NCI-H524 (cell line): Measurements from ENCODE around the gene CAMK2B.

Experiments used
- DNase-seq, 2 experiments: peaks; one replicate each; lab custom pipeline; 2025; lab: John Stamatoyannopoulos, UW

The CAMK2B gene

DNA sequence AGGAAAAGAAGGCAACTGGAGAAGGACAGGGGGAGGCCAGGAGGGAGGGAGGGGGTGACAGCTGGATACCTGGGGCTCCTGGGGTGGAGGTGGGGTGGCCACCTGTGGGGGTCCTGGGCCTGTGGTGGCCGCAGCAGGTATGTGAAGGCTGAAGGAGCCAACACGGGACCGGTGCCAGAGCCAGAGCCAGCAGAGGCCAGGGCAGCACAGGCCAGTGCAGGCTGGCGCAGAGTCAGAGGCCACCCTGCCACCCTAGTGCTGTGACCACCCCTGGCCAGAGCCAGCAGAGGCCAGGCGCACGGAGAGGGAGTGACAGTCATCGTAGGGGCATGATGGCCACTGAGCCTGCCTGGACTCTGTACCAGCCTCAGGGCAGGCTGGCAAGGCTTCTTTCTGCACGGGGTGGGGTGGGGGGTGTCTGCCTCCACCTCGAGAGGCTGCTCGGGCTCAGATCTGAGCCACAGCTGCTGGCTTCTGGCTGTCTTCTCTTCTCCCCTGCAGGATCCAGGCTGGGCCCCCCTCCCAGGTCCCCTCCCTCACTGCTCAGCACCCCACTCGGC lies 95.8 kb downstream of the CAMK2B start:
- no peak for DNase-seq

DNA sequence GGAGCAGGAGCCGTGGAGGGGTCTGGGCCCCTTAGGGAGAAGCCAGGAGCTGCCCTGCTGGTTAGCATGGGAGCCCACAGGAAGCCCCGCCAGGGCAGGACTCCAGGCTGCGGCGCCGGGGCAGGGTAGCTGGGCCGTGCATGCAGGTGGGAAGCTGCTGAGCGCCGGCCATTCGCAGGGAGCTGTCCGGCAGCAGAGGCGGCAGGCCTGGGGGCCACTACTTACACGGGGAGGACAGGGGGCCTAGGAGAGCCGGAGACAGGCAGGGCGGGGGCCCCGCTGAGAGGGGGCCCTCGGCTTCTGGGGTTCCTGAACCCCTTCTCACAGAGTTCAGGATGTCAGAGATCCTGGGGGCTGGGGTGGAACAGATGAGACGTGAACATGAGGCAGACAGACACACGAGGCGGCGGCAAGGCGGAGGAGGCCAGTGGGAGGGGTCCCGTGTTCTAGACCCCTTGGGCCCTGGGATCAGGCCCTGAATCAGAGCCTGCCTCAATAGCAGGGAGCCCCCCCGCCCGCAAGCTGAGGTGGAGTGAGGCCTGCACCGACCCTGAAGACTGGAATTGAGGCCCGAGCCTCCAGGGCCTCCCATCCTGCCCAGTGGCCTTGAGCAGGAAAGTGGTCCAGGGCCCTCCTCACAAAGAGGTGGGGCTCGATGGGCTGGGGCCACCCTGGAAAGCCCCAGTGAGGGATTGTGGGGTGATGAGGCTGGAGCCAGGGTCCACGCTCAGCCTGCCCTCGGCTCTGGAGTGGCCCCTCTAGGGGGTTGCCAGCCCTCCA lies 96.6 kb downstream of the CAMK2B start:
- no peak for DNase-seq

DNA sequence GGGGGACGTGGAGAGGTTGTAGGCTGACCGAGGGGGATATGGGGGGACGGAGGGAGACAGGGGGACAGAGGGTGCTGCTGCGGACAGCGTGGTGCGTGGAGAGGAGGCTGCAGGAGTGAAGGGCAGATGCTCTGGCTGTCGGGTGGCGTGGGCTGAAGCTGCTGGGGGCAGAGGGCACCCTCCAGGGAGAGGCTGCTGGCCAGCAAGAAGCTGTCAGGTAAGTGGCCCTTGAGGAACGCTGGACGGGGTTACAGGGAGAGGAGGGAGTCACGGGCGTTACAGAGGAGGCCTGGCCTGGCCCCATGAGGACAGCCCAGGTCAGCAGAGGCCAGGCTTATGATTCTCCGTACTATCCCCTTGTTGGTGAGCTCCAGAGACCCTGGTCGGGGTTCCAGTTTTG lies 97.5 kb downstream of the CAMK2B start:
- DNase-seq = no peak

DNA sequence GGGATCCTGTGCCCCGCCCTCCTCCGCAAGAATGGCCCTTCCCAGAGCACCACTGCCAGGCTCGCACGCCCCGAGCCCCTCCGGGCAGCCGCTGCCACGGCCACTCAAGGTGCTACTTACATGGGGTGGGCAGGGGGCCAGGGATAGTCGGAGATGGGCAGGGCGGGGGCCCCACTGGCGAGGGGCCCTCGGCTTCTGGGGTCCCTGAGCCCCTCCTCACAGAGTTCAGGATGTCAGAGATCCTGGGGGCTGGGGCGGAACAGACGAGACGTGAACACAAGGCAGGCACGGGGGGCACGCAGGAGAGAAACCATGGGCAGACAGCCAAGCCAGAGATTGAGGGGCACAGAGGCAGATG lies 99.0 kb downstream of the CAMK2B start:
- no peak for DNase-seq

DNA sequence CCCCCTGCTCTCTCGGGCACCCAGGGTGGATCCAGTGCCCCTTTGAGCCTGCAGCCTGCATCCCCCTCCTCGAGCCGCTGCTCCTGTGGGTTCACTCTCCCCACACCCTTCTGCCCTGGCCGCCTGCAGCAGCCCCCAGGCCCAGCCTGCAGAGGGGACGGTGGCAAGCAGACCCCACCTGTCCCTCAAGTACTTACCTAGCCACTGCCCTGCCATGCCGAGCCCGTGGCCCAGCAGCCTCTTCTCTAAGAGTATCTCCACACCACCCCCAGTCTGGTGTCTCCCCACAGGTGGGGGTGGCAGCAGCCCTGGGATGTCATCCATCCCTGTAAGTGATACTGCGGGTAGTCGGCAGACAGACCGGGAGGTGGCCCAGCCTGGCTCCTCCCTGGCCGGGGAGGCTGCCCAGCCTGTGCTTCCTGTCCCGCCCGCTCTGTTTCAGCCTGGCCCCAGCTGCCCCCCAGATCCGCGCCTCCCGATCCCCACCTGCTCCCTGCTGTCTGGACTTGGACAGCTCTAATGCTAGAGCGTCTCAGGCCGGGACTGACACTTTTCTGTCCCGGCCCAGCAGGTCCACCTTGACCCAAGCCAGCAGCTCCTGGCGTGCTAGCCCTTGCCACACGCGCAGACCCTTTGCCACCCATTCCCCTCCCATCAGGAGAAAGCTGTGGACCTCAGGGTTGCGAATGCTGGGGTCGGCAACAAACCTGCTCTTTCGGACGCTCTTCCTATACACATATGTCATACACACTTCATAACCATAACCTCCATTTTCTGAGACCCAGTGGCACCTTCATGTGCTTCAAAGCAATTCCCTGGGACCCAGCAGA lies 99.6 kb downstream of the CAMK2B start:
- no peak for DNase-seq

DNA sequence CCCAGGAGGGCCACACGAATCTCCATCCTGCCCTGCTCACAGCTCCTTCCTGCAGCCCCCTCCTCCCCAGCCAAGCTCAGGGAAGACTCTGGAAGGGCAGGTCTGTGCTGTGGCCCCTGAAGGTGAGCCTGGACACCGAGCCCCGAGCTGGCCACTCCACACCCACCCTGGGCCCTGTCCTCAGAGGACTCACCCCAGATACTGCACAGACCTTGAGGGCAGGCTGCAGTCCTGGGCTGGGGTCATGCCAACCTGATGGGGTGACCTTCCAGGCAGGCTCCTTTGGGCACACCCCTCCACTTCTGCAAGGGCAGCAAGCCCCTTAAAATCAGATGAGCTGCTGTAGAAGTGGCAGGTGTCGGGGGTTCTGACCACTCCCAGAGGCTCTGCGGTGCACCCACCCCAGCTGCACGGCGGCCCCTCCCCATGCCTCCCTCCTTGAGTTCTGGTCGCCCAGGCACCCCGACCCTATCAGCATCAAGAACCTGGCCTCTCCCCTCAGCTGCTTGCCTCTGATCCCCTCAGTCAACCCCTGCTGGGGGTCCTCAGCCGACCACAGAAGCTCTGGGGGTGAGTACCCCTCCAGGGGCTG lies 100.3 kb downstream of the CAMK2B start:
- DNase-seq = no peak

DNA sequence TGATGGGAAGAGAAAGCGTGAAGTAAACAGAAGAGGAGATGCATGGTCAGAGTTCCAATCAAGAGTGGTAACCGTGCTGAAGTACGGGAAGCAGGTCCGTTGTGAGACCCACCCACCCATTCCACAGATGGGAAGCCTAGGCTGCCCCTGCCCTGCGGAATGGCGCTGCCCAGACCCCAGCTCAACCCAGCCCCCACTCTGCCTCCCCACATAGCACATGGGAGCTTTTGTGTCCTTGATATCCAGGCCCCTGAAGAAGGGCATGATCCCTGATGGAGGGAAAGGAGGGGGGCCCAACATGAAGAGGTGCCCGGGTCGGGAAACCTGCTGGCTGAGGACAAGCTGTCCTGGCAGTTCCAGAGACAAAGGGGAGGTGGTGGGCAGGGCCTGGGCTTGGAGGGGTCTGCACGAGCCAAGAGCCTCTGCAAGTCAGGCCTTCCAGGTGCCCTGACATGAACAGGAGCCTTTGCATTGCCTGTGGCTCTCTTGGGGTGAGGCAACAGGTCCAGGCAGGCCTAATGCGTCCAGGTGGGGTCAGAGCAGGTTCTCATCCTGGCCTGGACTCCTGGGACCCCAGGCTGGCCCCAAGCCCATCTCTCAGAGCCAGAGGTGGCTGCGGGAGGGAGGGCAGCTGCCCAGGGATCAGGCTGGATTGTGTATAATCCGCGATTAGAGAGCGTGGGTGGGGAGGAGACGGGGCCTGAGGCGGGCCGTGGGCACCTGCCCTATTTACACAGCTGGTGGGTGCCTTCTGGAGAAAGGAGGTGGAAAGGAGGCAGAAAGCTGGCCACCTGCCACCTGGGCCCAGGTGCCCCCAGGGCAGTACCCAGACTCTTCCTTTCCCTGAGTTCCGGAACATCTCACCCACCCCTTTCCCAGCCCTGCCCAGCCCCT lies 101.1 kb downstream of the CAMK2B start:
- DNase-seq = peak; percentile 28 to 61

DNA sequence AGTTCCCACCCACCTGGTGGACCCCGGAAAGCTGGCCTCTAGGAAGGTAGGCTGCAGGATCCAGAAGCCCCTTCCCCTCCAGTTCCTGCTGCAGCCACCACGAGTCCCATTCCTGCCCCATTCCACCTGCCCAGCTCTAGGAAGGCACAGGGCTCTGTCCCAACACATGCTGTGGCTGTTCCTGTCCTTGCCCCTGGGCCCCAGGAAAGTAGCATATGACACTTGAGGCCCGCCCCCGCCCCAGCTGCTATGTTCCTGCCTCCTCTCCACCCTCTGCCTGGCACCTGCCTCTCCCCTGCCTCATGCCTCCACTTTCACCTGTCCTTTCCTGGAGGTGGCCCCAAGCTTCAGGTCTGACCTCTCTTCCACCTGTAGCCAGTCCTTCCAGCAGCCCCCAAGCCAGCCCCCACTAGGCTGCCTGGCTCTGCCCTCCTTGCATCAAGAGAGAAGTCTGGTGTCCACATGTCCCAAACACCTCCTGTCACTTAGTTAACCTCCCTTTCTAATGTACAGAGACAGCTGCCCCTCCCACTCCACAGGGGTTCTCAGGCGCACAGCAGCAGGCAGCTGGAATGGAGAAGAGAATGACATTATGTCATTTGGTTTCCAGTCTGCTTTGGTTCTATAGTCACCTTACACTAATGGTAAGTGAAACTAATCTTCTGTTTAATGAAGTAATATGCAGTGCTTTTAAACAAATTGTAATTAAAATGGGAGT lies 101.9 kb downstream of the CAMK2B start:
- peak; percentile 13 to 55 for DNase-seq

DNA sequence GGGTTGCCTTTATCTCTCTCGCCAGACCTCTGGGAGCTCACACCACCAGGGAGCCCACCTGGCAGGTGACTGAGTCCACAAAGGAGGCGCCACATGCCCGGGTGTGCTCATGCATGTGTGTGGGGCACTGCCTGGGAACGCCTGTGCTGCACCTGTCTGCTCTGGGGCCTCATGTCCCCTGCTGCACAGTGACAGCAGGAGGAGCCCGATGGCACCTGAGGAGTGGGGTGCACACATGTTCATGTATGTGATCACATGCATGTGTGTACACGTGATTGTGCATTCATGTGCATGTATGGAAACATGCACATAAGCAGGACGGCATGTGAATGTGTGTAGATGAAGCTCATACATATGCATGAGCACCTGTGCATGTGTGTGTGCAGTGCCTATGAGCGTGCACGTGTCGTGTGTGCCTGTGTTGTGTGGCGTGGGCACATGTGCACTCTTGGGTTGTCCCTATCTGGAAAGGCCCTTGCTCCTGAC lies 102.6 kb downstream of the CAMK2B start:
- no peak for DNase-seq

DNA sequence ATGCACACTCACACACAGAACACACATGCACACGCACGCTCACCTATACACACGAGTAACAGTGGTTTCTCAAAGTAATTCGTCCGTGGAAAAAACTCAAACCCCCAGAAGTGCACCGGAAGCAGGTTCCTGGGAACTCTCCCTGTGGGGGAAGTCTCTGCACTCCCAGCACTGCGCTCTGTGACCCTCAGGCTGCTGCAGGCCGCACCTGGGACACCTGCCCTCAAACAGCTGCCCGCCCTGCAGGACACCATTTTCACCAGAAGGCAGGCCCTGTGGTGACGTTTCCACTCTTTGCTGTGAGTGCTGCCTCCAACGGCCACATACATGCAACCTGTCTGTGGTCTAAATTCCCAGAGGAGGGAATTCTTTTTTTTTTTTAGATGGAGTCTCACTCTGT lies 103.3 kb downstream of the CAMK2B start:
- DNase-seq = no peak

DNA sequence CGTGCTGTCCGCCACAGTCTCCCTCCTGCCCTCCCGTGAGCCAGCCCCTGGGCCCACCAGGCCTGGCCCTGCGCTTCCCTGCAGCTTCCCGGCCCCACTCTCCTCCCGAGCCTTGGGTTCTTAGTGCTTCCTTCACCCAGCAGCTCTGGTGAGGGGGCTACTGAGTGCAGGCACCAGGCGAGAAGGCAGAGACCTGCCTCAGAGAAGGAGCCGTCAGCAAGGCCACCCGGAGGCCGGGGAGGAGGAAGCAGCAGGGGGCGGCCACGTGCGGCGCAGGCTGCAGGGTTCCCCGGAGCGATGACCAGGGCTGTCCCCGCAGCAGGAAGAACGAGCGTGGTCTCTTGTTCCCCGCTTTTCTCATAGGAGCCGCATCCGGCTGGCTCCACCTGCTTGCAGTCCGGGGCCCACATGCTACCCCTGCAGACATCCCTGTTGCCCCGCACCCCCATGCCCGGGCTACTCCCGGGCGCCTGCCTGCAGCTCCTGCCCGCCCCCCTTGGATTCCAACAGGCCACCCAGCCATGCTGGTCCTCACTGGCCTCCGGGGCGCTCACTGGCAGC lies 104.1 kb downstream of the CAMK2B start:
- DNase-seq = no peak

DNA sequence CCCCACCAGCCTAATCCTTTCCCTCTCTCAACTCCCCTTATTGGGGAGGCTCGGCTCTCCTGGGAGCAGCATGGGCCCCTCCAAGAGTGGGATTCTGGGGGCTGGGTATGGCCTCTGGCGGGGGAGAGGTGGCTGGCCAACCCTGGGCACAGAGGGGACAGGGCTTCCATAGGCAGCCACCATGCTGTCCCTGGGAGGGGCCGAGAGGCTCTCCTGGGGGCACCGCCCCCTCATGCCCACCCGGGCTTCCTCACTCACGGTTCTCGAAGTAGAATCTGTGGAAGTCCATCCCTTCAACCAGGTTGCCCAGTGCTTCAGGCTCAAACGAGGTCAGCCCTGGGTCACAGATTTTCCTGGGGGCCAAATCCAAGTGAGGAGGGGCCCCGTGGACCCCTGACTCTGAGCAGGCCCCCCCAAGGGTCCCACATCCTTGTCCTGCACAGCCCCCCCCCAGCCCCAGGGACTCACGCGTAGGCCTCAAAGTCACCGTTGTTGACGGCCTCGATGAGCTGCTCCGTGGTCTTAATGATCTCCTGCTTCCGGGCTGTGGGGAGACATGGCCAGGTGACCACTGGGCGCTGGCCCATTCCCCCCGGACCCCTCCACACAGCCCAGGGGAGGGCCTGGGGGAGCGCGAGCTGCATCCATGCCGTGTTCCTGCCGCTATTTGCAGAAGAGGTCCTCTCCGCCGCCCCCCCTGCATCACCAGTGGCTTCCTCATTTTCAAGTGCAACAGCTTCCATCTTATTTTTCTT lies 104.9 kb downstream of the CAMK2B start:
- no peak for DNase-seq

DNA sequence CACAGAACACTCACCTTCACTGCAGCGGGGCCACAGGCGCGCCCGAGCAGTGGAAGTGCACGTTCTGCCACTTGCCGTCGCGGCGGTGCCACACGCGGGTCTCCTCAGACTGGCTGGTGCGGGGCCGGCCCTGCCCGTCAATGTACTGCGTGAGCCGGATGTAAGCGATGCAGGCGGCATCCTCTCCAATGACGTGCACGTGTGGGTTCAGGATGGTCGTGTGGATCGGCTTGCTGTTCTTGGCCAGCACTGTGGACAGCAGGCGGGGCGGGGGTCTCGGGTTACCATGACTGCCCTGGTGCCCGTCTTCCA lies 105.4 kb downstream of the CAMK2B start:
- DNase-seq = no peak

DNA sequence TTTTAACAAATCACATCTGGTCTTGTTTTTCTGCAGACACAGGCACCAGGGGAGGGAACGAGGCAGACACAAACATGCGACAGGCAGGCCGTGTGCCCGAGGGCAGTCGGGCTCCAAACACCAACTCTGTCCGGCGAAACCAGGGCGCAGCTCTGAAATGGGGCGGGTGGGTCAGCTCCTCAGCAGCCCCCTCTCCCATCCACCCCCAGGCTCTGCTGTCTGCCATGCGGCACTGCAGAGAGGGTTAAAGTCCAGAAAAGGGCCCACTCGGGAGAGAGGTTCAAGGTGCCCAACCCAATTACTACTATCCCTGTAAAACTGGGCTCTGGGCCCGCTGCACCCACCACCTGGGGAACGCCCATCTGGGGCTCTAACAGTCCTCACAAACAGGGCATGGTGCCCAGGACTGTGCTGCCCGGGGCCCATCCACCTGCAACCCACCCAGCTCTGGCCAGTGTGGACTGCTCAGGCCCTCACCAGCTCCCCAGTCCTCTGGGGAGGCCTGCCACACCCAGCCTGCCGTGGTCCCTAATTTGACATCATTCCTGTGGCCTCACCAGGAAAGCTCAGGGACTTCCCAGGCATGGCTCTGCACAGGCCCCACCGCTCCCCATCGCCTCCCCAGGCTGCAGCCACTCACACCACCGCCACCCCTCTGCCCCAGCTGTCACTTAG lies 105.9 kb downstream of the CAMK2B start:
- no peak for DNase-seq

DNA sequence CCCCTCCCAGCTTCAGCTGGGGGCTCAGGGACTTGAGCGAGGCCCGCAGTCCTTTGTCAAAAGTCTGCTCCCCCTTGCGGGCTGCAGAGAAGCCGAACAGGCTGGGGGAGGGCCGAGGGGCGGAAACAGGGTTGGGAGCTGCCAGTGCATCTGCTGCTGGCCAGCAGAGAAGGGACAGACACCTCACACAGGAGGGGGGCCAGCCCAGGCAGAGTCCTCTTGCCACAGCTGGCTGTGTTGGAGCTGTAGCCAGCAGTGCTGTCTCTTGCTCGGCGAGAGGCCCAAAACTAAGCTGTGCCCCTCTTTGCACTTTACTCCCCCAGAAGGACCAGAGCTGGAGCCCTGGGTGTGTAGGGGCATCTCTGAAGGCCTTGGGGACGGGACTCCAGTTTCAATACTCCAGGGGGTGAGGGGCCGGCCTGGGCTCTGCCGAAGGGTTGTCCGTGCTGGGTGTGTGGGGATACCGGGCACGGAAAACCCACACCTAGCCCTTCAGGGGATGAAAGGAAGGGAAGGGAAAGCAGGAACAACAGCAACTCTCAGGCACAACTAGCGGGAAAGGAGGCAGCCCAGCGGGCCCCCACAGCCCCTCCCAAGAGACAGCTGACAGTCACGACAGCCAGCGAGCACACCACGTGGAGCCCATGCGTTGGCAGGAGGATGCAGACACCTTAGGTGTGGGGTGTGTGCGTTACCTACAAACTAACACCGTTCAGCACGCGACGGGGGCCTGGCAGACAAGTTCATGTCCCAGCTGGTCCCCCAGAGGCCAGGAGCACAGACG lies 106.8 kb downstream of the CAMK2B start:
- peak; percentile 18 to 65 for DNase-seq

DNA sequence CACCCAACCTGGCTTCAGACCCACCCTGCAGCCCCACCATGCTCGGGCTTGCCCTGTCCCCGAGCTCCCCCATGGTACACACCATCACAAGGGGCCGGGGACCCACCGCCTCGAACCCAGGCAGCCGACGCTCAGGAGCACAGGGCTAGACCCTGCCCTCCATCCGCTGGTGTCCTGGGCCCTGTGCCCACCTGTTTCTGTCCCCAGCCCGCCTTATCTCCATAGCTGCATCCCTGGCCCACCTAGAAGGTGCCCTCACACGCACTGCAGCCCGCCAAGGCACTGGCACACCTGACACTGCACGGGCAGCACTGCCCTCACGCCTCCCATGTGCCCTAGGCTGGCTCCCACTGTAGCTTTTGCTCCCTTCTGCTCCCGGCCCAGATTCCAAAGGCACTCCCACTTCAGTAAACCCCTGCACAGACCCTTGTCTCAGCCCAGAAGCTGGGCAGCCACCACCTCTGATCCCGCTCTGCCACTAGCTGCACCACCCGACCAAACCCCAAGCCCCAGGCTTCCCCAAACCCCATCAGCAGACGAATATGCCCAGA lies 107.5 kb downstream of the CAMK2B start:
- no peak for DNase-seq

DNA sequence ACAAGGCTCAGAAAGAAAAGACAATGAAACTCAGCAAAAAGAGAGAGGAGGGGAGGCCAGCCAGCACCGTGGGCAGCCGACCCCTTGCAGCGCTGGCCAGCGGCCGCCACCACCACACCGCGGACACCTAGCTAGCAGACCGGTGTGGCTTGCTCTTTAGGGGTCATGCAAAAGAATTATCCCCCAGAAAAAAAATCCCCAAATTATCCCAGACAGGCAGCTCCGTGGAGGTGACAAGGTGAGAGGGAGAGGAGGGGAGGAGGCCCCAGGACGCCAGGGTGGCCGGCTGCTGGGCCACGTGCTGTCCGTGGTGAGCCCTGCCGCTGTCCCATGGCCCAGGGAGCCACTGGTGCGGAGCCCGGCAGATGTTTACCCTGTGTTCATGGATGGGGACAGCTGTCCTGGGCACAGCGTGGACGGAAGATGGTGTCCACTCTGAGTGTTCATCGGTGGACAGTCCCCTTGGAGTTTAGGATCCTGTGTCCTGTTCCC lies 108.1 kb downstream of the CAMK2B start:
- no peak for DNase-seq
